Renal cortex interstitium (tissue), 11 donors: ENCODE measurements around the gene IRF2. TPM values are rescaled to one million over a fixed set of nuclear protein-coding genes. Genes with fewer than 3 reads are reported as not detected.
"Not testable (repeated sequence)": the region's sequence is repeated elsewhere in the genome, so short reads cannot be mapped to it uniquely, and the experiment has no call there.

ENCODE experiments used
- DNase-seq, 11 donors: peaks; one replicate each; pipeline ENCODE4 v3.0.0-alpha.2; 2013; ENCODE audit warnings: low read depth in 9 of 11, low spot score in 4 of 11; ENCODE audit errors: extremely low read depth in 1 of 11
- polyA plus RNA-seq, 3 donors: library from polyadenylated mRNA; unstranded; fragments of 120-200 nt; gene quantifications; one replicate each; pipeline ENCODE4 v1.2.1, GENCODE V29; 2013; ENCODE audit not compliant: insufficient read length in 3 of 3

IRF2 gene
- polyA plus RNA-seq, 3 donors = 30.9 to 35.1 (median 31.4) TPM

- DNase-seq = not testable (repeated sequence)
Measured at GRCh38 chr4:184346273-184346672, 128.1 kb downstream of the IRF2 start.

DNA sequence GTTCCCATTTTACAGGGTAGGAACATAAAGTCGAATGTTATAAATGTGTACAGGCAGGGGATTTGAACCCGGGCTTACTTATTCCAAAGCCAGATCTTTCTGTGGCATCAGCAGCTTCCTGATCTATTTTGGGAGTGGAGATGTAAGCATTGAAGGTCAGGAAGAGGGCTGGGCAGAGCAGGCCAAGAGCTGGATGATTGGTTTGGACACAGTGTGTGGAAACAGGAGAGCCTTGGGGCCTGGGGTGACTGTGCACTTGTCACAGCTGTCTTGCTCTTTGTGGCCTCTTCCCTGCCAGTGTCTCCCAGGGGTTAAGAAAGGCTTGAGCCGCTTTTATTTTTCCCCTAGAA lies 128.8 kb downstream of the IRF2 start:
- no peak for DNase-seq

- DNase-seq = no peak
Measured at GRCh38 chr4:184344899-184345572, 129.3 kb downstream of the IRF2 start.

DNA sequence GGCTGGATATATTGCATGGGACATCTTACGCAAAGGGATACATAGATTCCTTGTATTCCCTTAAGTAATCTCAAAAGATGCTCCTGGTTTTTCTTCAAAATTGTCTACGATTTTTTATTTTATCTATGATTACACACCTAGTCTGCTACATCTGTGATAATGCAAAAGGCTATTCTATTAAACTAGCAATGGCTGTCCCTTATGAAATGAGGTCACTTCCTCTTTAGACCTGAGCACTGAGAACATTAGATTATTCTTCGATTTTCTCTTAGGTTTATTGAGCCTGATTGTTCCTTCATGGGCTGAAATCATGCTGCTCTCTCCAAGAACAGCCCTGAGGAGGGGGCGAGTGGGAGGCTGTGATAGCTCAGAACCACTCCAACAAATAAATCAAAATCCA lies 129.9 kb downstream of the IRF2 start:
- DNase-seq = no peak

- peak in 9 of 11 donors; percentile 49 to 86 (median 72) for DNase-seq
Measured at GRCh38 chr4:184343502-184344177, 130.7 kb downstream of the IRF2 start.

- not testable (repeated sequence) for DNase-seq
Measured at GRCh38 chr4:184342857-184343237, 131.5 kb downstream of the IRF2 start.

DNA sequence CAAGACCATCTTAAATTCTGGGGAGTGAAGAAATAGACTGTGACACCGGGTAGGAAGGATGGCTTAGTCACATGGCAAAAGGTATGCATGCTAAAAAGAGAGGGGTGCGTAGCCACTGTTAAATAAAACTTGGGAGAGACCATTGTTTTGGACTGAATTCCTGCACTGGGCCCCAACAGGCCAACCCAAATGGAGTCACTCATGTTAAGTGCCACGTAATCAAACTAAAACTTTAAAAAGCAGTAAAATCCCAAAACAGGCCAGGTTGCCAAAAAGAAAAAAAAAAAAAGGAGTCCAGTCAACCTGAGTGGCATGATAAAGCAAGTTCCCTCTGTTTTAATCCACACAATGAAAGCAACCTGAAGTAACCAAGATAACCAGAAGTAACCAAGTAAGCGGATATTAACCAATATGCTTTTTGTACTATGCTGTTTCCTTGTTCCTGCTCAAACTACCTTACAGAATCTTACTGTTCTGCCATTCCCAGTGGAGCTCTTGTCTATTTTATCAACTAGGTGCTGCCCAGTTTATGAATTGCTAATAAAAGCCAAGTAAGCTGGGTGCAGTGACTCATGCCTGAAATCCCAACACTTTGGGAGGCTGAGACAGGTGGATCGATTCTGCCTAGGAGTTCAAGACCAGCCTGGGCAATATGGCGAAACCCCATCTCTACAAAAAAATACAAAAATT lies 132.0 kb downstream of the IRF2 start:
- no peak for DNase-seq

DNA sequence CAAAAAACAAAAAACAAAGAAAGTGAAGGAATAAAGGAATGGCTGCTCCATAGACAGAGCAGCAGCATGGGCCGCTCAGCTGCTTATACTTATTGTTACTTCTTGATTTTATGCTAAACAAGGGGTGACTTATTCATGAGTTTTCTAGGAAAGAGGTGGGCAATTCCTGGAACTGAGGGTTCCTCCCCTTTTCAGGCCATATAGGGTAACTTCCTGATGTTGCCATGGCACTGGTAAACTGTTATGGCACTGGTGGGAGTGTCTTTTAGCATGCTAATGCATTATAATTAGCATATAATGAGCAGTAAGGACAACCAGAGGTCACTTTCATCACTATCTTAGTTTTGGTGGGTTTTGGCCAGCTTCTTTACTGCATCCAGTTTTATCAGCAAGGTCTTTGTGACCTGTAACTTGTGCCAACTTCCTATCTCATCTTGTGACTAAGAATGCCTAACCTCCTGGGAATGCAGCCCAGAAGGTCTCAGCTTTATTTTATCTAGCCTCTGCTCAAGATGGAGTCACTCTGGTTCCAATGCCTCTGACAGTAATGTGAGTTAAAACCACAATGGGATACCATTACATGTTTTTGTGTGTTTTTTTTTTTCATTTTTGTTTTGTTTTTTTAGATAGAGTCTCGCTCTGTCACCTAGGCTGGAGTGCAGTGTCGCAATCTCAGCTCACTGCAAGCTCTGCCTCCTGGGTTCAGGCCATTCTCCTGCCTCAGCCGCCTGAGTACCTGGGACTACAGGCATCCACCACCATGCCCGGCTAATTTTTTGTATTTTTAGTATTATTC lies 134.8 kb downstream of the IRF2 start:
- DNase-seq = not testable (repeated sequence)

- DNase-seq = no peak
Measured at GRCh38 chr4:184337907-184338306, 136.4 kb downstream of the IRF2 start.

Other genes with a start within 250 kb of the IRF2 start
- 10 to 100 TPM; 30.9 to 34.3 (median 32.2) TPM for gene CASP3, start 174.9 kb upstream of the IRF2 start, polyA plus RNA-seq
- gene PRIMPOL, start 175.2 kb upstream of the IRF2 start, polyA plus RNA-seq = 10 to 100 TPM; 27.1 to 32.5 (median 32.2) TPM